Measurements from ENCODE around the gene MOV10L1. TPM values are rescaled to one million over a fixed set of nuclear protein-coding genes. Genes with fewer than 3 reads are reported as not detected.

Gene MOV10L1
- polyA plus RNA-seq, 3 donors = 0.18 to 0.35 TPM; not detected in 1

DNA sequence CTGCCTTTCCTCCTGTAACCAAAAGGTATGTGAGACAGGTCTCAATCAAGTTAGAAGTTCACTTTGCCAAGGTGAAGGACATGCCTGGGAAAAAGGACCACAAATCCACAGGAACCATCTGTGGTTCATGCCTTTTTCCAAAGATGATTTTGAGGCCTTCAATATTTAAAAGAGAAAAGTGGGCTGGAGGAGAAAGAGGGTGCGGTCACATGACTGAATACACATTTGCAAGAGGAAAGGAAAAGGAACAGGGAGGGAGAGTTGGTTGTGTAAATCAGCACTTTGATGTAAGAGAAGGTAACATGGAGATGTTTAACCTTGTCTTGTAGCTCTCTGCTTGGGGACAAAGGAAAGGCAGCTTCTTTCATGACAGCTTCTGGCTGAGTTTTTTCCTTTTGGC lies 21.2 kb downstream of the MOV10L1 start:
- H3K4me1 Mint-ChIP-seq = peaks cover 24% of the 10 kb centered on the region
- no peak overlapping the region for H3K27ac ChIP-seq (ENCODE audit: low read depth in 1 of 2, low read length in 2 of 2)
- DNase-seq = no peak
- H3K27ac Mint-ChIP-seq = peak overlapping the region in 2 of 7 donors; percentile 12 to 82
- H3K9ac ChIP-seq (ENCODE audit: insufficient read depth, low read length, poor library complexity, severe bottlenecking) = no peak overlapping the region
- H2AFZ ChIP-seq (ENCODE audit: insufficient read depth, low read depth, low read length, poor library complexity, severe bottlenecking) = peak overlapping the region; percentile 43
- H3K27me3 Mint-ChIP-seq (ENCODE audit: low read depth in 3 of 3) = peaks cover 2 to 6% (median 4%) of the 10 kb centered on the region in 3 donors
- no peaks in the 10 kb centered on the region for H3K9me3 ChIP-seq (replicated peaks in 1 of 2; ENCODE audit: control insufficient read depth in 1 of 2, insufficient read depth in 1 of 2, low read length in 2 of 2)
- TF ChIP-seq, protein P1, sequence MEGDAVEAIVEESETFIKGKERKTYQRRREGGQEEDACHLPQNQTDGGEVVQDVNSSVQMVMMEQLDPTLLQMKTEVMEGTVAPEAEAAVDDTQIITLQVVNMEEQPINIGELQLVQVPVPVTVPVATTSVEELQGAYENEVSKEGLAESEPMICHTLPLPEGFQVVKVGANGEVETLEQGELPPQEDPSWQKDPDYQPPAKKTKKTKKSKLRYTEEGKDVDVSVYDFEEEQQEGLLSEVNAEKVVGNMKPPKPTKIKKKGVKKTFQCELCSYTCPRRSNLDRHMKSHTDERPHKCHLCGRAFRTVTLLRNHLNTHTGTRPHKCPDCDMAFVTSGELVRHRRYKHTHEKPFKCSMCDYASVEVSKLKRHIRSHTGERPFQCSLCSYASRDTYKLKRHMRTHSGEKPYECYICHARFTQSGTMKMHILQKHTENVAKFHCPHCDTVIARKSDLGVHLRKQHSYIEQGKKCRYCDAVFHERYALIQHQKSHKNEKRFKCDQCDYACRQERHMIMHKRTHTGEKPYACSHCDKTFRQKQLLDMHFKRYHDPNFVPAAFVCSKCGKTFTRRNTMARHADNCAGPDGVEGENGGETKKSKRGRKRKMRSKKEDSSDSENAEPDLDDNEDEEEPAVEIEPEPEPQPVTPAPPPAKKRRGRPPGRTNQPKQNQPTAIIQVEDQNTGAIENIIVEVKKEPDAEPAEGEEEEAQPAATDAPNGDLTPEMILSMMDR (IDR thresholded peaks at IDR 0.05) = no peak
- H3K79me2 ChIP-seq (ENCODE audit: insufficient read depth, low read length) = no peaks in the 10 kb centered on the region
- intact Hi-C loops (cut with micrococcal nuclease) = no loop called here
- H3K4me3 ChIP-seq (replicated peaks in 1 of 3; ENCODE audit: low read depth in 2 of 3, low read length in 3 of 3) = no peak overlapping the region
- peaks cover 0 to 2% (median 0%) of the 10 kb centered on the region in 7 donors for H3K9me3 Mint-ChIP-seq
- no peak overlapping the region for H3K4me3 Mint-ChIP-seq
- H3K27me3 ChIP-seq (ENCODE audit: control insufficient read depth in 2 of 2, insufficient read depth in 2 of 2, low read length in 2 of 2) = no peaks in the 10 kb centered on the region
- no peaks in the 10 kb centered on the region for H3K36me3 ChIP-seq (replicated peaks in 1 of 2; ENCODE audit: control insufficient read depth in 1 of 2, insufficient read depth in 2 of 2, low read length in 2 of 2)
- peaks cover 12 to 25% of the 10 kb centered on the region in 2 donors for H3K4me1 ChIP-seq (ENCODE audit: control insufficient read depth in 1 of 2, insufficient read depth in 2 of 2, low read length in 2 of 2)
- no peak overlapping the region for H3K4me2 ChIP-seq (replicated peaks; ENCODE audit: extremely low read depth, low read length, poor library complexity, severe bottlenecking)
- no peaks in the 10 kb centered on the region for H3K36me3 Mint-ChIP-seq
- no peaks in the 10 kb centered on the region for H4K20me1 ChIP-seq (ENCODE audit: insufficient read depth, low read length)
- 64% methylated on average over 1 of the region's 1 CpG for WGBS (ENCODE audit: insufficient coverage)

DNA sequence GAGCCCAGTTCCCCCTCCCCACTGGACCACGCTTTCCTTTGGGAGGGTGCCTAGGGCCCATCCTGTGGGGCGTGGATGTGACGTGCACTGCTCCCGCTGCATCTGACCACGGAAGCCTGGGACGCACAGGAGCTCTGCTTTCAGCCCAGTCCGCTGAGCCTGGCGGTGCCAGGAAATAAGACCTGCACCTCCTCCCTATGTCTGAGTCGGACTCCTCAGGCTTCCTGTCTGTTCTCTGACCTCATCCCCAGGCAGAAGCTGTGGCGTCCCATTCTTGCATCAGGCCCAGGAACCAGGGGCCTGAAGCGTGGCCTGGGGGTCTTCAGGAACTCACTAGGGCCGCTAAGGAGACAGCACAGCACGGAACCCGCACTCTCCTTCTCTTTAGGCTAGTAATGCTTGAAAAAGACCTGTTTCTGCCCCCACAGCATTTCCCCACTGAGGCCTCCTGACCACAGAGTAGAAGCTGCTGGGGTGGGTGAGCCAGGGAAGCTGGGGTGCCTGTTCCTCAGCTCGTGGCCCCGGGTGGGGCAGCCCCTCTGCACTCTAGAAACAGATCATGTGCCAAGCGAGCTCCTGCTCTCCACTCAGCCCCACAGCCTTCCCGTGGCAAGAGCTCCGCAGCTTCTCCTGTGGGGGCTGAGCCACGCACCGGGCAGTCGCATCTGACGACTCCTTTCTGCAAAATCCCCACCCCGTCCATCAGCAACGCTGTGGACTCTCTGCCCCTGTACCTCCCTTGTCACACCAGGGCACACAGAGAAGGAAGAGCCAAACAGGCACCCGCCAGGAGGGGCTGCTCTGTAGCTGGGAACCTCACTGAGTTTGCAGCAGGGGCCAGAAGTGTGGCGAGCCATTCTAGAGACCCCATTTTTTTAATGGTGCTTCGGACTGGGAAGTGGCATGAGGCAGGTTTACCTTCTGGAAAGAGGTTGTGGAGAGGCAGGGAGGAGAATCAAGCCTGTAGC lies 22.6 kb downstream of the MOV10L1 start:
- no peaks in the 10 kb centered on the region for H3K36me3 ChIP-seq (replicated peaks in 1 of 2; ENCODE audit: control insufficient read depth in 1 of 2, insufficient read depth in 2 of 2, low read length in 2 of 2)
- WGBS (ENCODE audit: insufficient coverage) = 12% methylated on average over 21 of the region's 28 CpGs
- H2AFZ ChIP-seq (ENCODE audit: insufficient read depth, low read depth, low read length, poor library complexity, severe bottlenecking) = peak overlapping the region; percentile 78
- intact Hi-C loops (cut with micrococcal nuclease) = no loop called here
- H4K20me1 ChIP-seq (ENCODE audit: insufficient read depth, low read length) = no peaks in the 10 kb centered on the region
- peaks cover 11 to 25% of the 10 kb centered on the region in 2 donors for H3K4me1 ChIP-seq (ENCODE audit: control insufficient read depth in 1 of 2, insufficient read depth in 2 of 2, low read length in 2 of 2)
- H3K9me3 ChIP-seq (replicated peaks in 1 of 2; ENCODE audit: control insufficient read depth in 1 of 2, insufficient read depth in 1 of 2, low read length in 2 of 2) = no peaks in the 10 kb centered on the region
- peak; percentile 26 to 36 (median 29) for DNase-seq
- peak overlapping the region; percentile 44 for H3K9ac ChIP-seq (ENCODE audit: insufficient read depth, low read length, poor library complexity, severe bottlenecking)
- H3K27ac Mint-ChIP-seq = peak overlapping the region in 4 of 7 donors; percentile 28 to 82 (median 64)
- peak overlapping the region; percentile 67 for H3K4me2 ChIP-seq (replicated peaks; ENCODE audit: extremely low read depth, low read length, poor library complexity, severe bottlenecking)
- peaks cover 2 to 6% (median 6%) of the 10 kb centered on the region in 3 donors for H3K27me3 Mint-ChIP-seq (ENCODE audit: low read depth in 3 of 3)
- H3K4me1 Mint-ChIP-seq = peaks cover 24% of the 10 kb centered on the region
- peak overlapping the region in 2 of 3 experiments; percentile 1 to 53 for H3K4me3 ChIP-seq (replicated peaks in 1 of 3; ENCODE audit: low read depth in 2 of 3, low read length in 3 of 3)
- no peaks in the 10 kb centered on the region for H3K27me3 ChIP-seq (ENCODE audit: control insufficient read depth in 2 of 2, insufficient read depth in 2 of 2, low read length in 2 of 2)
- peak overlapping the region; percentile 71 to 85 for H3K4me3 Mint-ChIP-seq
- peak overlapping the region in 1 of 2 donors; percentile 58 for H3K27ac ChIP-seq (ENCODE audit: low read depth in 1 of 2, low read length in 2 of 2)
- H3K79me2 ChIP-seq (ENCODE audit: insufficient read depth, low read length) = no peaks in the 10 kb centered on the region
- H3K36me3 Mint-ChIP-seq = no peaks in the 10 kb centered on the region
- peaks cover 0 to 2% (median 0%) of the 10 kb centered on the region in 7 donors for H3K9me3 Mint-ChIP-seq
- TF ChIP-seq, protein P1 (IDR thresholded peaks at IDR 0.05) = no peak

All from CD14-positive monocyte (primary cell).